Endothelial cell of umbilical vein (primary cell): ENCODE measurements around the gene MAST4. TPM values are rescaled to one million over a fixed set of nuclear protein-coding genes. Genes with fewer than 3 reads are reported as not detected.

ENCODE experiments used
- BruUV-seq: library from RNA; stranded (reverse); fragments of 400-500 nt; replicated peaks from 2 replicates; lab custom pipeline; 2021; lab: Mats Ljungman, UMichigan
- CTCF ChIA-PET: fragments of 300-600, 350-600 bp; sonication (Branson Sonifier 250); formaldehyde crosslinking; loops from one replicate; lab custom pipeline; 2021; ENCODE audit warnings: antibody characterized with exemption, inconsistent platforms; lab: Charles Lee
- POLR2A ChIA-PET: fragments of 300-600, 350-600 bp; sonication (Branson Sonifier 250); formaldehyde crosslinking; loops from one replicate; lab custom pipeline; 2021; ENCODE audit warnings: antibody characterized with exemption, inconsistent platforms; lab: Charles Lee
- DNase-seq: peaks from one replicate; pipeline ENCODE4 v3.0.0-alpha.2; 2011; ENCODE audit warnings: low read depth, low spot score
- FAIRE-seq: peaks from 2 replicates; lab custom pipeline; 2011; peaks lifted over from hg19 to GRCh38; lab: Jason Lieb, UNC
- H2AFZ ChIP-seq: 2 replicates; pipeline ENCODE4 v1.6.0; 2012; ENCODE audit warnings: low read depth, low read length, control low read depth, inconsistent platforms
- H3K27ac ChIP-seq: 2 replicates; pipeline ENCODE4 v1.5.1; 2011; ENCODE audit warnings: low read depth, mild to moderate bottlenecking, control low read depth, low read length, moderate library complexity; ENCODE audit not compliant: insufficient read depth
- H3K27me3 ChIP-seq, 2 experiments: 2 replicates each; pipeline versions ENCODE4 v1.6.0 to v1.6.1; 2011; ENCODE audit warnings: low read length in 2 of 2, mixed read lengths in 1 of 2; ENCODE audit not compliant: control insufficient read depth in 2 of 2, insufficient read depth in 2 of 2
- H3K36me3 ChIP-seq, 2 experiments: 2 replicates in 1 of 2; 3 replicates in 1 of 2; pipeline ENCODE4 v1.5.1; 2011; ENCODE audit warnings: low read length in 2 of 2, mild to moderate bottlenecking in 1 of 2, moderate library complexity in 1 of 2; ENCODE audit not compliant: control insufficient read depth in 2 of 2, insufficient read depth in 2 of 2; ENCODE audit errors: extremely low read depth in 1 of 2
- H3K4me1 ChIP-seq: 3 replicates; pipeline ENCODE4 v1.5.1; 2011; ENCODE audit warnings: mild to moderate bottlenecking, low read length; ENCODE audit not compliant: control insufficient read depth, insufficient read depth; ENCODE audit errors: extremely low read depth
- H3K4me2 ChIP-seq: 2 replicates; pipeline ENCODE4 v1.6.1; 2011; ENCODE audit warnings: low read length, control low read depth, mixed read lengths; ENCODE audit not compliant: insufficient read depth
- H3K4me3 ChIP-seq, 3 experiments: fragments of 200-600 bp in 1 of 3; sonication (generic), shearing (Covaris generic) in 1 of 3; replicated peaks in 1 of 3; 2 replicates each; pipeline ENCODE4 v1.5.1; 2011 to 2016; ENCODE audit warnings: control low read depth in 3 of 3, low read length in 3 of 3, mild to moderate bottlenecking in 2 of 3, inconsistent platforms in 1 of 3, low read depth in 1 of 3, moderate library complexity in 1 of 3; ENCODE audit not compliant: insufficient read depth in 1 of 3
- H3K79me2 ChIP-seq: 2 replicates; pipeline ENCODE4 v1.6.0; 2012; ENCODE audit warnings: low read length, inconsistent platforms; ENCODE audit not compliant: control insufficient read depth, insufficient read depth
- H3K9ac ChIP-seq: replicated peaks from 2 replicates; pipeline ENCODE3; 2011; ENCODE audit warnings: low read length, control low read depth; ENCODE audit not compliant: insufficient read depth; ENCODE audit errors: extremely low read depth
- H3K9me1 ChIP-seq: replicated peaks from 3 replicates; pipeline ENCODE4 v1.6.0; 2011; ENCODE audit warnings: mild to moderate bottlenecking, low read length; ENCODE audit not compliant: control insufficient read depth, insufficient read depth; ENCODE audit errors: extremely low read depth
- H3K9me3 ChIP-seq: replicated peaks from 2 replicates; pipeline ENCODE4 v1.5.1; 2012; ENCODE audit warnings: low read length, inconsistent platforms; ENCODE audit not compliant: control insufficient read depth, insufficient read depth
- H4K20me1 ChIP-seq: replicated peaks from 2 replicates; pipeline ENCODE3; 2011; ENCODE audit warnings: mild to moderate bottlenecking, low read length; ENCODE audit not compliant: control insufficient read depth, insufficient read depth; ENCODE audit errors: extremely low read depth
- EZH2 ChIP-seq: IDR thresholded peaks from 2 replicates; pipeline ENCODE4 v1.6.1; 2012; ENCODE audit warnings: borderline replicate concordance, low read depth, mild to moderate bottlenecking, moderate library complexity, low read length, inconsistent platforms; ENCODE audit not compliant: severe bottlenecking
- FOS ChIP-seq: IDR thresholded peaks from 2 replicates; pipeline ENCODE4 v1.6.1; 2011; ENCODE audit warnings: mild to moderate bottlenecking, low read length, moderate library complexity, borderline replicate concordance; ENCODE audit not compliant: insufficient read depth
- GATA2 ChIP-seq: IDR thresholded peaks from 2 replicates; pipeline ENCODE4 v1.7.0; 2011; ENCODE audit warnings: low read depth, mild to moderate bottlenecking, moderate library complexity, mixed read lengths, low read length; ENCODE audit not compliant: insufficient read length, insufficient read depth
- JUN ChIP-seq: IDR thresholded peaks from 2 replicates; pipeline ENCODE4 v1.6.1; 2011; ENCODE audit warnings: borderline replicate concordance, low read depth; ENCODE audit not compliant: insufficient read length, insufficient read depth
- MYC ChIP-seq: IDR thresholded peaks from one replicate; pipeline ENCODE4 v1.6.1; 2011; ENCODE audit warnings: mild to moderate bottlenecking, low read depth, low read length
- POLR2A ChIP-seq: IDR thresholded peaks from 2 replicates; pipeline ENCODE4 v1.6.1; 2012; ENCODE audit warnings: low read depth, mild to moderate bottlenecking, control low read depth, low read length
- POLR2AphosphoS5 ChIP-seq: IDR thresholded peaks from 2 replicates; pipeline ENCODE4 v1.6.1; 2012; ENCODE audit warnings: low read depth, mild to moderate bottlenecking, control low read depth, low read length, moderate library complexity; ENCODE audit not compliant: insufficient read depth
- dilution Hi-C: fragments of 300-500 bp; cut with MboI; formaldehyde crosslinking; loops from one replicate; pipeline ENCODE4 v1.15.0; 2019; ENCODE audit warnings: low sequenced_read_pairs; ENCODE audit not compliant: extremely low pct_ligation_motif_present
- intact Hi-C: fragments of 100-400 bp; cut with micrococcal nuclease; formaldehyde crosslinking; loops from one replicate; pipeline ENCODE4 v1.10.0; 2022
- polyA plus RNA-seq, 4 experiments: library from polyadenylated mRNA; depleted of rRNA in 3 of 4; stranded (reverse) in 3 of 4; unstranded in 1 of 4; fragments of >200 nt; gene quantifications; 2 replicates each; pipeline versions ENCODE4 v1.2.1 to v1.2.3, GENCODE V29; 2011 to 2012; ENCODE audit warnings: missing spikeins in 1 of 4
- total RNA-seq: library from RNA; stranded (reverse); gene quantifications from 2 replicates; pipeline ENCODE4 v1.2.3, GENCODE V29; 2021
- TF ChIP-seq, protein P1 (sequence below), 2 donors: IDR thresholded peaks; 1 replicate in 1 of 2; 2 replicates in 1 of 2; pipeline ENCODE4 v1.5.1; 2011; ENCODE audit warnings: low read length in 2 of 2, mild to moderate bottlenecking in 2 of 2, moderate library complexity in 2 of 2, control low read depth in 1 of 2, inconsistent platforms in 1 of 2, low read depth in 1 of 2; ENCODE audit not compliant: insufficient read depth in 1 of 2; ENCODE audit errors: extremely low read depth in 1 of 2
- TF ChIP-seq, protein P2 (sequence below): IDR thresholded peaks from 2 replicates; pipeline ENCODE4 v1.6.1; 2011; ENCODE audit not compliant: insufficient read depth, insufficient read length

The MAST4 gene
- total and polyA plus RNA-seq, 2 donors (not counting 3 experiments of a cell fraction or from before 2014, with no cell fraction given), result 40.2 to 116 TPM

DNA sequence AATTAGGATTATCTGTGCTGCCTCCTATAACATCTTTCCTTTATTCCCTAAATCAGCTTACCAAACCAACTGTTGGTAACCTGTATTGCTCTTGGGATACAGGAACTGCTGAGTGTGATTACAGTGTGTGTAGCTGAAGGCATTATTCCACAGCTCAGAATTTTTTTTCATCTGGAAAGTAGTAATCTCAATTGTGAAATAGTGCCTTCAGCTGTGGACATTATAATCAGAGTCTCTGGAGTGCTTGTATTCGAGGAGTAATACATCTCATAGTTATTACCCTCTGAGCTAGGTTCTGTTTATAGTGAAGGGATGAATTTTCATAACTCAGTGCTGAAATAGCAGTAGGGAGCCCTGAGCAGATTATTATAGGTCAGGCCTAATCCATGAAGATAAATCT lies 199.5 kb downstream of the MAST4 start:
- no peak overlapping the region for H3K4me3 ChIP-seq
- H3K9ac ChIP-seq, result no peak overlapping the region
- H2AFZ ChIP-seq, result no peak overlapping the region
- H3K27ac ChIP-seq, result no peak overlapping the region
- H3K4me1 ChIP-seq, result no peaks in the 10 kb centered on the region
- intact Hi-C loops, result no loop called here
- DNase-seq (no peak), FAIRE-seq (no peak)
- H3K9me3 ChIP-seq, result no peaks in the 10 kb centered on the region
- dilution Hi-C loops, result no loop called here
- H3K79me2 ChIP-seq, result no peaks in the 10 kb centered on the region
- H3K36me3 ChIP-seq, result no peaks in the 10 kb centered on the region
- H3K9me1 ChIP-seq, result no peaks in the 10 kb centered on the region
- ChIA-PET POLR2A (no interaction called here), CTCF (interaction anchor here (1.1 to 1.4 kb wide), 2 partner anchors 488 to 489 kb away, joined by 4 to 11 read pairs; no protein-coding TSS in a partner anchor)
- no TSS peak for BruUV-seq
- H3K27me3 ChIP-seq, result peaks cover 16 to 28% of the 10 kb centered on the region in 2 experiments
- no peak overlapping the region for H3K4me2 ChIP-seq
- no peak for TF ChIP-seq GATA2
- no peak for TF ChIP-seq POLR2A
- TF ChIP-seq, protein P1, sequence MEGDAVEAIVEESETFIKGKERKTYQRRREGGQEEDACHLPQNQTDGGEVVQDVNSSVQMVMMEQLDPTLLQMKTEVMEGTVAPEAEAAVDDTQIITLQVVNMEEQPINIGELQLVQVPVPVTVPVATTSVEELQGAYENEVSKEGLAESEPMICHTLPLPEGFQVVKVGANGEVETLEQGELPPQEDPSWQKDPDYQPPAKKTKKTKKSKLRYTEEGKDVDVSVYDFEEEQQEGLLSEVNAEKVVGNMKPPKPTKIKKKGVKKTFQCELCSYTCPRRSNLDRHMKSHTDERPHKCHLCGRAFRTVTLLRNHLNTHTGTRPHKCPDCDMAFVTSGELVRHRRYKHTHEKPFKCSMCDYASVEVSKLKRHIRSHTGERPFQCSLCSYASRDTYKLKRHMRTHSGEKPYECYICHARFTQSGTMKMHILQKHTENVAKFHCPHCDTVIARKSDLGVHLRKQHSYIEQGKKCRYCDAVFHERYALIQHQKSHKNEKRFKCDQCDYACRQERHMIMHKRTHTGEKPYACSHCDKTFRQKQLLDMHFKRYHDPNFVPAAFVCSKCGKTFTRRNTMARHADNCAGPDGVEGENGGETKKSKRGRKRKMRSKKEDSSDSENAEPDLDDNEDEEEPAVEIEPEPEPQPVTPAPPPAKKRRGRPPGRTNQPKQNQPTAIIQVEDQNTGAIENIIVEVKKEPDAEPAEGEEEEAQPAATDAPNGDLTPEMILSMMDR (IDR thresholded peaks at IDR 0.05; ENCODE audit: extremely low read depth in 1 of 2, insufficient read depth in 1 of 2, low read depth in 1 of 2, low read length in 2 of 2), result no peak
- no peak for TF ChIP-seq FOS
- no peak for TF ChIP-seq EZH2
- TF ChIP-seq POLR2AphosphoS5, result no peak
- TF ChIP-seq, protein P2, sequence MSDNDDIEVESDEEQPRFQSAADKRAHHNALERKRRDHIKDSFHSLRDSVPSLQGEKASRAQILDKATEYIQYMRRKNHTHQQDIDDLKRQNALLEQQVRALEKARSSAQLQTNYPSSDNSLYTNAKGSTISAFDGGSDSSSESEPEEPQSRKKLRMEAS, result no peak
- TF ChIP-seq JUN, result no peak
- TF ChIP-seq MYC, result no peak
- no peaks in the 10 kb centered on the region for H4K20me1 ChIP-seq
